Breast epithelium (tissue), 4 donors: ENCODE measurements around the gene IGSF21. TPM values are rescaled to one million over a fixed set of nuclear protein-coding genes. Genes with fewer than 3 reads are reported as not detected.

Experiments
- DNase-seq, 2 donors: peaks; one replicate each; pipeline ENCODE4 v3.0.0-alpha.2; 2019; ENCODE audit warnings: low spot score in 2 of 2
- H3K27ac ChIP-seq, 2 donors: fragments of 200-600 bp; sonication (generic) in 1 of 2; one replicate each; pipeline ENCODE4 v1.5.1; 2016 to 2019; ENCODE audit warnings: mild to moderate bottlenecking in 1 of 2
- H3K27me3 ChIP-seq, 2 donors: fragments of 200-600 bp; sonication (generic) in 1 of 2; one replicate each; pipeline versions ENCODE4 v1.5.1 to v1.6.0; 2017 to 2019; ENCODE audit warnings: control low read depth in 1 of 2, mild to moderate bottlenecking in 1 of 2
- H3K36me3 ChIP-seq: fragments of 200-600 bp; one replicate; pipeline ENCODE4 v1.5.1; 2019
- H3K4me1 ChIP-seq, 2 donors: fragments of 200-600 bp; sonication (generic); one replicate each; pipeline ENCODE4 v1.5.1; 2016 to 2019; ENCODE audit warnings: control low read depth in 1 of 2
- H3K4me3 ChIP-seq, 3 donors: fragments of 200-600 bp; sonication (generic); 1 replicate in 2 of 3; 2 replicates in 1 of 3; pipeline ENCODE4 v1.5.1; 2016 to 2019; ENCODE audit warnings: mild to moderate bottlenecking in 3 of 3, moderate library complexity in 2 of 3
- H3K9me3 ChIP-seq, 2 donors: fragments of 200-600 bp; sonication (generic) in 1 of 2; one replicate each; pipeline ENCODE4 v1.5.1; 2016 to 2019; ENCODE audit warnings: control low read depth in 1 of 2
- POLR2A ChIP-seq: fragments of 450-650 bp; IDR thresholded peaks from one replicate; pipeline ENCODE4 v1.6.1; 2016; ENCODE audit warnings: antibody characterized with exemption, mild to moderate bottlenecking, moderate library complexity
- POLR2AphosphoS5 ChIP-seq, 3 donors: sonication (generic); formaldehyde crosslinking; IDR thresholded peaks; one replicate each; pipeline ENCODE4 v1.6.1; 2017; ENCODE audit warnings: antibody characterized with exemption in 3 of 3
- intact Hi-C: fragments of 100-400 bp; cut with DNase I; formaldehyde crosslinking; loops from one replicate; pipeline ENCODE4 v1.15.1; 2023; ENCODE audit warnings: low total_unique reads
- total RNA-seq, 3 donors: library from RNA; depleted of rRNA; stranded (reverse); fragments of >200 nt; gene quantifications; one replicate each; pipeline ENCODE4 v1.1.0, GENCODE V29; 2016
- TF ChIP-seq, protein P1 (sequence below), 3 donors: fragments of 450-650 bp; IDR thresholded peaks; one replicate each; pipeline ENCODE4 v1.5.1; 2016 to 2017; ENCODE audit warnings: antibody characterized with exemption in 3 of 3, mild to moderate bottlenecking in 3 of 3, moderate library complexity in 3 of 3

IGSF21 gene
- total RNA-seq, 3 donors from 2014 or later = 4.8 to 9.5 (median 4.8) TPM

DNA sequence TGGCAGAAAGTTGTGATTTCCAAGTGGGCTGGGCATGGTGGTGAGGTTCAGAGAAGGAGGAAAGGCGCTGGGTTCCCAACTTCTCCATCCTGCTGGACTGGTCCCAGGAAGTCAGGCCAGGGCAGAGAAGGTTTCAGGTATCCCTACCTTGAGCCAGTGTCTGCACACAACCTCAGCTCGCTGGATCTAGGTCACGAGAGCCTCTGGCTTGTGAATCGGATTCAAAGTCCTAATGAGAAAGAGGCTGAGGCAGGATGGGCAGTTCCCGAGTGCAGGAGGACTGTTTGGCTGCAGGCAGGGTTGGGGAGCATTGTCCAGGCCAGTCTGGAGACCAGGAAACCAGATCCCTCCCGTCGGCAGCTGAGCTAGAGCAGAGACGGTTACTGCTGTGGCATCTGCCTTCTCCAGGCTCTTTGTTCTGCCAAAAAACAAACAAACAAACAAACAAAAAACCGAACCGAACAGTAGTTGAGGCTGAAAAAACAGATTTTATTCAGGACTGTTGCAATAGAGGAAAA lies 19.5 kb upstream of the IGSF21 start:
- TF ChIP-seq POLR2A = no peak
- TF ChIP-seq, protein P1, sequence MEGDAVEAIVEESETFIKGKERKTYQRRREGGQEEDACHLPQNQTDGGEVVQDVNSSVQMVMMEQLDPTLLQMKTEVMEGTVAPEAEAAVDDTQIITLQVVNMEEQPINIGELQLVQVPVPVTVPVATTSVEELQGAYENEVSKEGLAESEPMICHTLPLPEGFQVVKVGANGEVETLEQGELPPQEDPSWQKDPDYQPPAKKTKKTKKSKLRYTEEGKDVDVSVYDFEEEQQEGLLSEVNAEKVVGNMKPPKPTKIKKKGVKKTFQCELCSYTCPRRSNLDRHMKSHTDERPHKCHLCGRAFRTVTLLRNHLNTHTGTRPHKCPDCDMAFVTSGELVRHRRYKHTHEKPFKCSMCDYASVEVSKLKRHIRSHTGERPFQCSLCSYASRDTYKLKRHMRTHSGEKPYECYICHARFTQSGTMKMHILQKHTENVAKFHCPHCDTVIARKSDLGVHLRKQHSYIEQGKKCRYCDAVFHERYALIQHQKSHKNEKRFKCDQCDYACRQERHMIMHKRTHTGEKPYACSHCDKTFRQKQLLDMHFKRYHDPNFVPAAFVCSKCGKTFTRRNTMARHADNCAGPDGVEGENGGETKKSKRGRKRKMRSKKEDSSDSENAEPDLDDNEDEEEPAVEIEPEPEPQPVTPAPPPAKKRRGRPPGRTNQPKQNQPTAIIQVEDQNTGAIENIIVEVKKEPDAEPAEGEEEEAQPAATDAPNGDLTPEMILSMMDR (IDR thresholded peaks at IDR 0.05) = no peak
- no peak for TF ChIP-seq POLR2AphosphoS5 (IDR thresholded peaks at IDR 0.05)
- peaks cover 0 to 8% of the 10 kb centered on the region in 2 donors for H3K27me3 ChIP-seq
- no peaks in the 10 kb centered on the region for H3K4me1 ChIP-seq
- no peak overlapping the region for H3K27ac ChIP-seq
- H3K9me3 ChIP-seq = no peaks in the 10 kb centered on the region
- intact Hi-C loops = no loop called here
- no peak overlapping the region for H3K4me3 ChIP-seq
- DNase-seq = no peak
- H3K36me3 ChIP-seq = no peaks in the 10 kb centered on the region

DNA sequence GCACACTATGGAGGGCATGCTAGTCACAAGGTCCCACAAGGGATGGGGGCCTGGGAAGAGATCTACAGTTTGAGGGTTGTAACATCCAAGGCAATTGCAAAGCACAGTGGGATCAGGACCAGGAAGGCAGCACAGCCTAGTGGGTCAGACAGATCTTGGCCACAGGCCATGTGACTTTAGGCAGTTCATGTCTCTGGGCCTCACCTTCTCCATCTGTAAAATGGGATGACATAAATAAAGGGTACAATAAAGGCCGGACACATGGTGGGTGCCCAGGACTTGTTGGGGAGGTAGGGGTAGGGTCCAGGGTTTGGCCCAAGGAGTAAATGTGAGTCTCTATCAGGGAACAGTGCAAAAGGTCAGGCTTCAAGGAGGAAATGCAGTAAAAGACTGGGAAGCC lies 18.1 kb upstream of the IGSF21 start:
- intact Hi-C loops = no loop called here
- no peak overlapping the region for H3K27ac ChIP-seq
- no peak for DNase-seq
- TF ChIP-seq, protein P1 (IDR thresholded peaks at IDR 0.05) = no peak
- TF ChIP-seq POLR2A (no peak), POLR2AphosphoS5 (IDR thresholded peaks at IDR 0.05) (no peak)
- H3K27me3 ChIP-seq = peaks cover 0 to 13% of the 10 kb centered on the region in 2 donors
- no peak overlapping the region for H3K4me3 ChIP-seq
- H3K9me3 ChIP-seq = no peaks in the 10 kb centered on the region
- no peaks in the 10 kb centered on the region for H3K4me1 ChIP-seq
- H3K36me3 ChIP-seq = no peaks in the 10 kb centered on the region

DNA sequence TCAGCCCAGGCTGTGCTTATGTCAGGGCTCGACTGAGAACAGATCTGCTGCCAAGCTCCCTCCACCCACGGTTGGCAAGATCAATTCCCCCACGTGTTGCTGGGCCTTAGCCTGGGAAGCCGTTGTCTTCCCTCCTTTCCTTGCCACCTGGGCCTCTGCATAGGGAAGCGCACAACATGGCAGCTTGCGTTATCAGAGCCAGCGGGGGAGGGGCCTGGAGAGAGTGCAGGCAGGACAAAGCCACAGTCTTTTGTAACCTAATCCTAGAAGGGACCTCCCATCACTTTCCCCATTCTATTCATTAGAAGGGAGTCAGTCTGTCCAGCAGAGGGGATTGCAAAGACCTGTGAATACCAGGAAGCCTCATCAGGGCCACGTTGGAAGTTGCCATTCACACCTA lies 17.0 kb upstream of the IGSF21 start:
- Histone ChIP-seq H3K27me3 (peaks cover 0 to 15% of the 10 kb centered on the region in 2 donors), H3K4me3 (no peak overlapping the region), H3K9me3 (no peaks in the 10 kb centered on the region), H3K36me3 (no peaks in the 10 kb centered on the region), H3K4me1 (no peaks in the 10 kb centered on the region), H3K27ac (no peak overlapping the region)
- TF ChIP-seq, protein P1 (IDR thresholded peaks at IDR 0.05) = no peak
- TF ChIP-seq POLR2AphosphoS5 (IDR thresholded peaks at IDR 0.05) = no peak
- no peak for TF ChIP-seq POLR2A
- intact Hi-C loops = no loop called here
- no peak for DNase-seq

DNA sequence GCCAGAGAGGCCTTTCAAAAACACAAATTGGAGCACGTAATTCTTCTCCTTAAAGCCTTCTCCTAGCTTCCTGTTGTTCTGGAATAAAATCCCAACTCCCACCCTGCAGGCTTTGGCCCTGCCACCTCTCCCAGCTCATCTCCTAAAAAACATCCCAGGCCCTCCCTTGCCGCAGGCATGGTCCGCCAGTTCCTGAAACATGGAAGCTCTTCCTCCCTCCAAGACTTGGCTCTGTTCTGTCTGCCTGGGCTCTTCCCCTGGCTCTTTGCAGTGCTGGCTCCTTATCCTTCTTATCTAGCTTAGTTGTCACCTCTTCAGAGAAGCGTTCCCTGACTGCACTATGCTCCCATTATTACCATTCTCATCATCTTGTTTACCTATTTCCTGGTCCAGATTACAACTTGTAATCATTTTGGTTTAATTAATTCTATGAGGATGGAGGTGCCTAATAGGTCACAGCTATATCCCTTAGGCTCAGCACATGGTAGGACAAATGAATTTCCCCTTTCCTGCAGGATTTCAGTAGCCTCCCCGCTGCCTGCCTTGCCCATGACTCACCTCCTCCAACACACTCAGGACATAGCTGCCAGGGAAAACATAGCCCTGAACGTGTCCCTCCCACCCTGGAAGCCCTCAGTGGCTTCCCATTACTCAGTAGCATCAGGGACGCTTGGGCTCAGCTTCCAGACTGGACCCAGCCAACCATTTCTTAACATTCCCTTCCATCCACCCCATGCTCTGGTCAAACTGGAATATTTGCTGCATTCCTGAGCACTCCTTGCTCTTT lies 15.7 kb upstream of the IGSF21 start:
- no peak for DNase-seq
- Histone ChIP-seq H3K4me3 (no peak overlapping the region), H3K27me3 (peaks cover 0 to 15% of the 10 kb centered on the region in 2 donors), H3K27ac (no peak overlapping the region), H3K36me3 (no peaks in the 10 kb centered on the region), H3K4me1 (no peaks in the 10 kb centered on the region), H3K9me3 (no peaks in the 10 kb centered on the region)
- intact Hi-C loops = no loop called here
- TF ChIP-seq, protein P1 (IDR thresholded peaks at IDR 0.05) = no peak
- no peak for TF ChIP-seq POLR2A

DNA sequence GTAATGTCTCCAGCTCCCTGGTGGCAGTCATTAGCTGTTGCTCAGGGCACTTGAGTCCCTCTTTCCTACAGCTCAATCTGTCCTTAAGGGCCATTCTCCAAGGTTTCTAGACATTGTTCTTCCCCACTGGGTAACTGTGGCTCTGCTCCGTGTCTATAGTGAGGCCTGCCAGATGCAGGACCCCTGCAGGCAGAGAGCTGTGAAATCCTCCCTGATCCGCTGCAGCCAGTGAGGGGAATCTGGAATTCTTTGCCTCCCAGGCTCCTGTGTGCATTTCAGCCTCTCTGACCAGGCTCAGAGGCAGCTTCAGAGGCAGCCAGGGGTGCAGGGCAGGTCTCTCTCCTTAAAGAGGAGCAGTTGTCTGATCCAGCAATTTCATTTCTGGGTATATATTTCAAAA lies 14.4 kb upstream of the IGSF21 start:
- no peaks in the 10 kb centered on the region for H3K36me3 ChIP-seq
- no peak overlapping the region for H3K27ac ChIP-seq
- peaks cover 0 to 15% of the 10 kb centered on the region in 2 donors for H3K27me3 ChIP-seq
- DNase-seq = no peak
- H3K4me1 ChIP-seq = no peaks in the 10 kb centered on the region
- intact Hi-C loops = no loop called here
- H3K4me3 ChIP-seq = no peak overlapping the region
- no peaks in the 10 kb centered on the region for H3K9me3 ChIP-seq
- TF ChIP-seq POLR2A = no peak
- no peak for TF ChIP-seq POLR2AphosphoS5 (IDR thresholded peaks at IDR 0.05)
- TF ChIP-seq, protein P1 (IDR thresholded peaks at IDR 0.05) = no peak
